HEK293T (cell line): ENCODE measurements around the gene KRTAP4-3.
"Not testable (repeated sequence)": the region's sequence is repeated elsewhere in the genome, so short reads cannot be mapped to it uniquely, and the experiment has no call there.

Experiments used
- CTCF ChIA-PET: fragments of 350-600 bp; formaldehyde crosslinking; extraction: SDS; loops from one replicate; lab custom pipeline; 2021; ENCODE audit warnings: antibody characterized with exemption, inconsistent platforms; lab: Yijun Ruan, JAX
- POLR2A ChIA-PET: fragments of 350-600 bp; formaldehyde crosslinking; extraction: SDS; loops from one replicate; lab custom pipeline; 2020; ENCODE audit warnings: antibody characterized with exemption, inconsistent platforms; lab: Yijun Ruan, JAX
- DNase-seq: peaks from one replicate; pipeline ENCODE4 v3.0.0; 2012; ENCODE audit warnings: mixed read lengths; ENCODE audit errors: extremely low spot score
- ARNT ChIP-seq: fragments of 450-650 bp; IDR thresholded peaks from 2 replicates; pipeline ENCODE4 v1.6.1; 2017; ENCODE audit warnings: mild to moderate bottlenecking
- BHLHE40 ChIP-seq: fragments of 450-650 bp; IDR thresholded peaks from 2 replicates; pipeline ENCODE4 v1.6.1; 2016; ENCODE audit warnings: mild to moderate bottlenecking, moderate library complexity, borderline replicate concordance
- CTBP1 ChIP-seq: fragments of 450-650 bp; IDR thresholded peaks from 2 replicates; pipeline ENCODE4 v1.6.1; 2016; ENCODE audit warnings: borderline replicate concordance
- ELF4 ChIP-seq: fragments of 450-650 bp; IDR thresholded peaks from 2 replicates; pipeline ENCODE4 v1.6.1; 2017; ENCODE audit warnings: antibody characterized with exemption
- FOXA1 ChIP-seq: fragments of 450-650 bp; IDR thresholded peaks from 2 replicates; pipeline ENCODE4 v1.6.1; 2016; ENCODE audit warnings: mild to moderate bottlenecking
- FOXK2 ChIP-seq: fragments of 450-650 bp; IDR thresholded peaks from 2 replicates; pipeline ENCODE4 v1.6.1; 2016; ENCODE audit warnings: mild to moderate bottlenecking
- FOXM1 ChIP-seq: fragments of 450-650 bp; IDR thresholded peaks from 2 replicates; pipeline ENCODE4 v1.6.1; 2017; ENCODE audit warnings: mild to moderate bottlenecking, borderline replicate concordance
- HDGF ChIP-seq: fragments of 450-650 bp; IDR thresholded peaks from 2 replicates; pipeline ENCODE4 v1.6.1; 2017; ENCODE audit warnings: antibody characterized with exemption, borderline replicate concordance
- L3MBTL2 ChIP-seq: fragments of 450-650 bp; conservative IDR thresholded peaks from 2 replicates; pipeline ENCODE4 v1.6.1; 2016; ENCODE audit warnings: mild to moderate bottlenecking
- LEF1 ChIP-seq: fragments of 450-650 bp; IDR thresholded peaks from 2 replicates; pipeline ENCODE4 v1.6.1; 2017; ENCODE audit warnings: mild to moderate bottlenecking, borderline replicate concordance
- NFRKB ChIP-seq: fragments of 450-650 bp; IDR thresholded peaks from 2 replicates; pipeline ENCODE4 v1.6.1; 2016; ENCODE audit warnings: mild to moderate bottlenecking, moderate library complexity
- PKNOX1 ChIP-seq: fragments of 450-650 bp; IDR thresholded peaks from 2 replicates; pipeline ENCODE4 v1.6.1; 2016
- SP1 ChIP-seq: fragments of 450-650 bp; IDR thresholded peaks from 2 replicates; pipeline ENCODE4 v1.6.1; 2017
- SUZ12 ChIP-seq: fragments of 450-650 bp; IDR thresholded peaks from 2 replicates; pipeline ENCODE4 v1.6.1; 2016; ENCODE audit warnings: mild to moderate bottlenecking
- TARDBP ChIP-seq: fragments of 450-650 bp; IDR thresholded peaks from 2 replicates; pipeline ENCODE4 v1.6.1; 2016
- ZNF384 ChIP-seq: fragments of 450-650 bp; IDR thresholded peaks from 2 replicates; pipeline ENCODE4 v1.6.1; 2016

KRTAP4-3 gene

GRCh38 chr17:41176744-41177387 is 8.8 kb upstream of the KRTAP4-3 start:
- CTCF ChIA-PET, result no interaction called here
- TF ChIP-seq FOXM1, result no peak
- TF ChIP-seq NFRKB, result no peak
- no peak for TF ChIP-seq LEF1
- TF ChIP-seq HDGF, result no peak
- TF ChIP-seq CTBP1, result no peak
- TF ChIP-seq SUZ12, result no peak
- TF ChIP-seq FOXA1, result no peak
- no peak for DNase-seq
- POLR2A ChIA-PET, result no interaction called here

- no peak for DNase-seq
- TF ChIP-seq TARDBP (no peak), PKNOX1 (no peak), ZNF384 (no peak), BHLHE40 (no peak), FOXM1 (no peak), L3MBTL2 (no peak)
- ChIA-PET POLR2A (no interaction called here), CTCF (no interaction called here)
Measured at GRCh38 chr17:41171886-41172285, 3.9 kb upstream of the KRTAP4-3 start.

GRCh38 chr17:41167561-41167960 is 460 bp downstream of the KRTAP4-3 start:
- ChIA-PET POLR2A (no interaction called here), CTCF (no interaction called here)
- TF ChIP-seq FOXM1 (no peak), ARNT (no peak), L3MBTL2 (no peak), ZNF384 (no peak), ELF4 (no peak), PKNOX1 (no peak)
- DNase-seq, result no peak

- TF ChIP-seq LEF1, result no peak
- CTCF ChIA-PET, result no interaction called here
- POLR2A ChIA-PET, result no interaction called here
- no peak for DNase-seq
Measured at GRCh38 chr17:41163828-41164227, 4.2 kb downstream of the KRTAP4-3 start.

- ChIA-PET CTCF (no interaction called here), POLR2A (no interaction called here)
- DNase-seq, result no peak
- TF ChIP-seq NFRKB (no peak), HDGF (no peak), SUZ12 (no peak), ARNT (no peak), FOXA1 (no peak), LEF1 (no peak), FOXK2 (no peak), PKNOX1 (no peak), TARDBP (no peak), ELF4 (no peak), FOXM1 (no peak), CTBP1 (no peak), SP1 (no peak), ZNF384 (no peak), BHLHE40 (no peak), L3MBTL2 (no peak)
Measured at GRCh38 chr17:41160648-41161047, 7.4 kb downstream of the KRTAP4-3 start, which contains the start of gene KRTAP4-4. Gene KRTAP4-4 (minus strand): TSS chr17:41160748. CDS start chr17:41160691, 57 bp downstream.

GRCh38 chr17:41160190-41160589 is 7.8 kb downstream of the KRTAP4-3 start:
- POLR2A ChIA-PET, CTCF ChIA-PET, DNase-seq: not testable (repeated sequence)

- TF ChIP-seq CTBP1 (no peak), NFRKB (no peak), L3MBTL2 (no peak), HDGF (no peak), FOXA1 (no peak), PKNOX1 (no peak), LEF1 (no peak), BHLHE40 (no peak), FOXM1 (no peak), ELF4 (no peak), FOXK2 (no peak), TARDBP (no peak), ZNF384 (no peak), SP1 (no peak)
- POLR2A ChIA-PET, result no interaction called here
- CTCF ChIA-PET, result interaction anchor here (0.6 kb wide), 1 partner anchor 294 kb away, joined by 3 read pairs; no protein-coding TSS in a partner anchor
- no peak for DNase-seq
Measured at GRCh38 chr17:41153856-41154255, 14.2 kb downstream of the KRTAP4-3 start.
